AG09309 (cell line): ENCODE data around the gene RAB3B.

Experiments used
- DNase-seq: peaks from one replicate; pipeline ENCODE4 v3.0.0-alpha.2; 2010; ENCODE audit warnings: low read depth
- H3K4me3 ChIP-seq: 2 replicates; pipeline ENCODE4 v1.5.1; 2011; ENCODE audit warnings: mild to moderate bottlenecking, low read depth, low read length, moderate library complexity; ENCODE audit not compliant: control insufficient read depth
- TF ChIP-seq, protein P1 (sequence below): IDR thresholded peaks from 2 replicates; pipeline ENCODE4 v1.5.1; 2011; ENCODE audit warnings: mild to moderate bottlenecking, low read depth, low read length, inconsistent platforms; ENCODE audit not compliant: insufficient read depth, control insufficient read depth; ENCODE audit errors: missing control alignments

RAB3B gene

DNA sequence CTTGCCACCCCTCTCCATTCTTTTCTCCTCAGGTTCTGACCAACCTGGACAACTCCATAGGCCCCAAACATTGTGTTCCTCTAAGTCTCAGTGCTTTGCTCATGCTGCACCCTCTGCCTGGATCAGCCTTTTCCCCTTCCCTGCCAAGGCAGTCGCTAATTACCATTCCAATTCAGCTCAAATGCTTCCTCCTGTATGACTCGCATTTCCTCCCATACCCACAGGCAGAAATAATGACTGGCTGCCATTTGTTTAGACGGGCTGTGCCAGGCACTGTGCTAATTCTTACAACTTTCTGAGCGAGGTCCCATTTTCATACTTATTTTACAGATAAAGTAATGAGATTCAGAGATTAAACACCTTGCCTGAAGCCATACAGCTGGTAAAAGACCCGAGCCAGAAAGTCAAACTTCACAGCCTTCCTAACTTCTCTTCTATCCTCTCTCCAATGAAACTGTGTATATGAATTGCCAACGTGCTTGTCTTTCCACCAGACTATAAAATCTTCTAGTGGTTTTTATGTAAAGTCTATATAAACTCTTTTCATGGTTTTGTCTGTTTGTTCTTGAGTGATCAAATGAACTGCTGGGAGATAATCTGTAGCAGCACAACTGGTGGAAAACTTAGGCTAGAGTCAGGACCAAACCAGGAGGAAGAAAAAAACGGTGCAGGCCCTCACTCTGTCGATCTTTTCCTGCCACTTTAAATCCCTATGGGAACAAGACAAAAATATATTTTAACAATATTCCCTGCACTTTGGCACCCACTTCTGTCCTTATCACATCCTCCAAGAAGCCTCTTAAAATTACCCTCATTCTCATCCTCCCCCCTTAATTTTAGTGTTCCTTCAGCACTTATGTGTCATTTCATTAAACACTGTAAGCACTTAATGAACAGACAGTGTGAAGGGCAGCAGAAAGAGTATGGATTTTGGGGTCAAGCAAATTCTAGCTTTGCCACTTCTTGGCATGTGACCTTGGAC lies 33.7 kb downstream of the RAB3B start:
- no peak for DNase-seq
- TF ChIP-seq, protein P1, sequence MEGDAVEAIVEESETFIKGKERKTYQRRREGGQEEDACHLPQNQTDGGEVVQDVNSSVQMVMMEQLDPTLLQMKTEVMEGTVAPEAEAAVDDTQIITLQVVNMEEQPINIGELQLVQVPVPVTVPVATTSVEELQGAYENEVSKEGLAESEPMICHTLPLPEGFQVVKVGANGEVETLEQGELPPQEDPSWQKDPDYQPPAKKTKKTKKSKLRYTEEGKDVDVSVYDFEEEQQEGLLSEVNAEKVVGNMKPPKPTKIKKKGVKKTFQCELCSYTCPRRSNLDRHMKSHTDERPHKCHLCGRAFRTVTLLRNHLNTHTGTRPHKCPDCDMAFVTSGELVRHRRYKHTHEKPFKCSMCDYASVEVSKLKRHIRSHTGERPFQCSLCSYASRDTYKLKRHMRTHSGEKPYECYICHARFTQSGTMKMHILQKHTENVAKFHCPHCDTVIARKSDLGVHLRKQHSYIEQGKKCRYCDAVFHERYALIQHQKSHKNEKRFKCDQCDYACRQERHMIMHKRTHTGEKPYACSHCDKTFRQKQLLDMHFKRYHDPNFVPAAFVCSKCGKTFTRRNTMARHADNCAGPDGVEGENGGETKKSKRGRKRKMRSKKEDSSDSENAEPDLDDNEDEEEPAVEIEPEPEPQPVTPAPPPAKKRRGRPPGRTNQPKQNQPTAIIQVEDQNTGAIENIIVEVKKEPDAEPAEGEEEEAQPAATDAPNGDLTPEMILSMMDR, result no peak
- no peak overlapping the region for H3K4me3 ChIP-seq

DNA sequence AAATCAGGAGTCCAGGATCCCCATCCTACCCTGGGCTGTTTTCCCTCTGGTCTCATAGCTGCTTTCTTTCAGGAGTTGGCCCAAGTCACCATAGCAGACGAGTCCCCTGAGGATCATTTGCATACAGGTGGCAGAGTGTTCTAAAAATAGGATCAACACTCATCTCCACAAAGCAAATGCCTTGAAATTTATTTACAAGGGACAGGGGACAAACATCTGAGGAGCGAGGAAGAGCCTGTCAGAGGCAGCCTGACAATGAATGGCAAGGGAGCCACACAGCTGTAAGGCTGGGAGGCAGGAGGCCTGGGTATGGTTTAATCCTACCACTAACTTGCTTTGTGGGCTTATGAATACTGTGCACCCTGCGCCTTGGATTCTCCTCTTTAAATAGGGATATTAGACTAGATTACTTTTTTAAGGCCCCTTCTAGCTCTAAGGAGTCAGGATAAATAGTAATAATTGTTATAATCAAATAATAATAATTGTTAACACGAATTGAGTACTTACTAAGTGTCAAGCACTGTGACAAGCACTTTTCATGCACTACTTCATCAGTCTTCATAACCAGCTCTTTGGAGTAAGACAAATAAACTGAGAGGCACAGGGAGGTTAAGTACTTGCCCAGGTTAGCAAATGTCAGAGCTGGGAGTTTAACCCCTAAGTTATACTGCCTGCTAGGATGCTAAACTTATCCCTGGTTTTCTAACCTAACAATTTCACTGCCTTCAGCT lies 34.5 kb downstream of the RAB3B start:
- TF ChIP-seq, protein P1, result no peak
- no peak for DNase-seq
- H3K4me3 ChIP-seq, result no peak overlapping the region

DNA sequence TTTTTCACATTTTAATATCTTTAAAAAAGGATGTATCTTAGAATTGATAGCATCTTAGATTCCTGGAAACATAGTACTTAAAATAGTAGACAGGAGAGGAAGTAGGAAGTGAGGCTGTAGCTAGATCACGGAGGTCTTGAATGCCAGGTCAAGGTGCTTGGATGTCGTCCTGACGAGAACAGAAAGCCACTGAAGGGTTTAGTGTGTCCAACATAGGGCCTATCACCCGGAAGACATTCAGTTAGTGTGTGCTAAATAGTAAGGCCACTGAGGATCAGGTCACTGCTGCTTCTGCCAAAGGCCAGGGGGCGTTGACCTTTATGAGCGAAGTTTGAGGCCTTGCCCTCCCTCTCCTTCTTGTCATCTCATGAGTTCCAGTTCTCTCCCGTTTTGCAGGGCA lies 35.7 kb downstream of the RAB3B start:
- no peak for DNase-seq
- TF ChIP-seq, protein P1, result no peak
- H3K4me3 ChIP-seq, result no peak overlapping the region

DNA sequence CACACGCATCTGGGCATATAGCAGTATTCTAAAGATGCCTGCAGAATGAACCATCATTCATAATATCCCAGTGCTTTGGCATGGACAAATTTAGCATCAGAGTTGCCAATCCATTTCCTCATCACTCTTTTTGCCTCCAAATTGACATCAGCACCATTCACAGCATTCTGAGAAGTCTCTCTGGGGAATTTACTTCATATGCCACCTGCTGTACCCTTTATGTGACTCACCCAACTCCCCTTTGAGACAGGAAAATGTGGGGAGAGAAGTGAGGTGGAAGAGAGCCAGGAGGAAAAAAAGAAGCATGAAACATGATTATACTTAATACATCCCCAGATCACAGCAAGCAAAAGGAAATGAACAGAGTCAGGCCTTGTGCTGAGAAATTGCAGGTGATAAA lies 37.4 kb downstream of the RAB3B start:
- DNase-seq, result no peak
- TF ChIP-seq, protein P1, result no peak
- H3K4me3 ChIP-seq, result no peak overlapping the region

DNA sequence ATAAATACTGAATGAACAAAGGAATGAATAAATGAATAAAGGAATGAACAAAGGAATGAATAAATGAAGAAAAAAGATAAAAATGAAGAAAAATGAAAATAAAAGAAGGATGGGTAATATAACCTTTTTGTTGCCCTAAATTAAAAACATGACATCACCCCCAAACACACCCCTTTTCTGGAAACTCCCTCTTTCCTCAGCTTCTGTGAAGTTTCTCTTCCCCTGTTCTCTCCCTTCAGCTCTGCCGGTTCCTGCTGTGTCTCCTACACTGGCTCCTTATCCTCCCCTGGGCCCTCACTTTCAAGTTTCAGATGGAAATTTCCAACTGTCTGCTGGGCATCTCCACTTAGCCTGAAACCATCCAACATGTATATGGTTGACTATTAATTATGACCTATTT lies 37.9 kb downstream of the RAB3B start:
- DNase-seq, result no peak
- TF ChIP-seq, protein P1, result no peak
- H3K4me3 ChIP-seq, result no peak overlapping the region

DNA sequence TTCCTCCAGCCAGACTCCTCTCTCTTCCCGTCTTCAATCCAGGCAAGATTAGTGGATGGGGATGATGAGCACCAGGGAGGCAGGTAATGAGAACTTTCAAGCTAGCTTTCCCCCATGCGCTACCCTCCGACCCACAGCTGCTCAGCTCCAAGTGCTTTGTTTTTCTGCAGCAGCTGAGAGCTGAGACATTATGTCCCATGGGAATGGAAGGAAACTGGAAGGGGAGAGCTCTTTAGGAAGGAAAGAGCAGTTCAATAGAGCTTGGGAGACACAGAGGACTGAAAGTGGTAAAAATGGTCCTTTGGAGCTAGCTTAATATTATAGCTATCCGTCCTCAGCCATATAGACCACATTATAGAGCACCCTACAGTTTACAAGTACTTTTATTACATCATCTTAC lies 39.8 kb downstream of the RAB3B start:
- DNase-seq, result no peak
- TF ChIP-seq, protein P1, result no peak
- H3K4me3 ChIP-seq, result no peak overlapping the region
